Measurements from ENCODE around the gene LRRC55. TPM values are rescaled to one million over a fixed set of nuclear protein-coding genes. Genes with fewer than 3 reads are reported as not detected.
"Not testable (repeated sequence)": the region's sequence is repeated elsewhere in the genome, so short reads cannot be mapped to it uniquely, and the experiment has no call there.

Gene LRRC55
- total RNA-seq, 1 donor: under 0.01 TPM

GRCh38 chr11:57160665-57161064 lies 21.1 kb upstream of the LRRC55 start:
- no peak for DNase-seq (ENCODE audit: low read depth in 2 of 3, low spot score in 2 of 3)

- no peak for DNase-seq (ENCODE audit: low read depth in 2 of 3, low spot score in 2 of 3)
Observed at GRCh38 chr11:57161351-57161750, 20.4 kb upstream of the LRRC55 start.

GRCh38 chr11:57162179-57162898 lies 19.4 kb upstream of the LRRC55 start:
- no peak for DNase-seq (ENCODE audit: low read depth in 2 of 3, low spot score in 2 of 3)

- DNase-seq (ENCODE audit: low read depth in 2 of 3, low spot score in 2 of 3): no peak
Observed at GRCh38 chr11:57163160-57163868, 18.4 kb upstream of the LRRC55 start.

- no peak for DNase-seq (ENCODE audit: low read depth in 2 of 3, low spot score in 2 of 3)
Observed at GRCh38 chr11:57164317-57164716, 17.4 kb upstream of the LRRC55 start.

- no peak for DNase-seq (ENCODE audit: low read depth in 2 of 3, low spot score in 2 of 3)
Observed at GRCh38 chr11:57167125-57167846, 14.5 kb upstream of the LRRC55 start.

- not testable (repeated sequence) for DNase-seq (ENCODE audit: low read depth in 2 of 3, low spot score in 2 of 3)
Observed at GRCh38 chr11:57169732-57170313, 11.9 kb upstream of the LRRC55 start.

- no peak for DNase-seq (ENCODE audit: low read depth in 2 of 3, low spot score in 2 of 3)
Observed at GRCh38 chr11:57172031-57172430, 9.7 kb upstream of the LRRC55 start.

- DNase-seq (ENCODE audit: low read depth in 2 of 3, low spot score in 2 of 3): no peak
Observed at GRCh38 chr11:57174656-57175055, 7.1 kb upstream of the LRRC55 start.

GRCh38 chr11:57175478-57175877 lies 6.3 kb upstream of the LRRC55 start:
- DNase-seq (ENCODE audit: low read depth in 2 of 3, low spot score in 2 of 3): no peak

- no peak for DNase-seq (ENCODE audit: low read depth in 2 of 3, low spot score in 2 of 3)
Observed at GRCh38 chr11:57178334-57178733, 3.4 kb upstream of the LRRC55 start.

GRCh38 chr11:57179681-57180080 lies 2.1 kb upstream of the LRRC55 start:
- DNase-seq (ENCODE audit: low read depth in 2 of 3, low spot score in 2 of 3): no peak

- DNase-seq (ENCODE audit: low read depth in 2 of 3, low spot score in 2 of 3): no peak
Observed at GRCh38 chr11:57180081-57180561, 1.6 kb upstream of the LRRC55 start.

- DNase-seq (ENCODE audit: low read depth in 2 of 3, low spot score in 2 of 3): no peak
Observed at GRCh38 chr11:57180964-57181363, 789 bp upstream of the LRRC55 start.

GRCh38 chr11:57182896-57183295 lies 1.1 kb downstream of the LRRC55 start:
- no peak for DNase-seq (ENCODE audit: low read depth in 2 of 3, low spot score in 2 of 3)

GRCh38 chr11:57190548-57190947 lies 8.8 kb downstream of the LRRC55 start:
- DNase-seq (ENCODE audit: low read depth in 2 of 3, low spot score in 2 of 3): no peak

GRCh38 chr11:57191311-57192219 lies 9.8 kb downstream of the LRRC55 start:
- no peak for DNase-seq (ENCODE audit: low read depth in 2 of 3, low spot score in 2 of 3)

- no peak for DNase-seq (ENCODE audit: low read depth in 2 of 3, low spot score in 2 of 3)
Observed at GRCh38 chr11:57192316-57192715, 10.6 kb downstream of the LRRC55 start.

GRCh38 chr11:57196596-57196995 lies 14.8 kb downstream of the LRRC55 start:
- DNase-seq (ENCODE audit: low read depth in 2 of 3, low spot score in 2 of 3): no peak

GRCh38 chr11:57197762-57198161 lies 16.0 kb downstream of the LRRC55 start:
- DNase-seq (ENCODE audit: low read depth in 2 of 3, low spot score in 2 of 3): no peak

Measured in hematopoietic multipotent progenitor cell (in vitro differentiated cells).